ENCODE measurements around the gene PLA2R1. TPM values are rescaled to one million over a fixed set of nuclear protein-coding genes. Genes with fewer than 3 reads are reported as not detected.

The PLA2R1 gene
- total and polyA plus RNA-seq, 10 of the 15 experiments (the other 5 are each of a cell fraction or from before 2014, with no cell fraction given): 0.01 to 0.05 (median 0.02) TPM; not detected in 6

- H3K9ac ChIP-seq (ENCODE audit: control insufficient read depth, insufficient read depth, low read length): no peak overlapping the region
- H3K36me3 ChIP-seq (ENCODE audit: control insufficient read depth in 2 of 2, insufficient read depth in 2 of 2, low read length in 1 of 2): no peaks in the 10 kb centered on the region
- no peak overlapping the region for H3K27ac ChIP-seq (ENCODE audit: control insufficient read depth, insufficient read depth)
- TF ChIP-seq RAD21 (IDR thresholded peaks at IDR 0.05; ENCODE audit: insufficient read depth, low read depth, low read length): peak; percentile 92
- peak; percentile 88 for TF ChIP-seq RUNX3 (IDR thresholded peaks at IDR 0.05; ENCODE audit: low read length)
- TF ChIP-seq CHD4 (IDR thresholded peaks at IDR 0.05): no peak
- TF ChIP-seq, protein P1, sequence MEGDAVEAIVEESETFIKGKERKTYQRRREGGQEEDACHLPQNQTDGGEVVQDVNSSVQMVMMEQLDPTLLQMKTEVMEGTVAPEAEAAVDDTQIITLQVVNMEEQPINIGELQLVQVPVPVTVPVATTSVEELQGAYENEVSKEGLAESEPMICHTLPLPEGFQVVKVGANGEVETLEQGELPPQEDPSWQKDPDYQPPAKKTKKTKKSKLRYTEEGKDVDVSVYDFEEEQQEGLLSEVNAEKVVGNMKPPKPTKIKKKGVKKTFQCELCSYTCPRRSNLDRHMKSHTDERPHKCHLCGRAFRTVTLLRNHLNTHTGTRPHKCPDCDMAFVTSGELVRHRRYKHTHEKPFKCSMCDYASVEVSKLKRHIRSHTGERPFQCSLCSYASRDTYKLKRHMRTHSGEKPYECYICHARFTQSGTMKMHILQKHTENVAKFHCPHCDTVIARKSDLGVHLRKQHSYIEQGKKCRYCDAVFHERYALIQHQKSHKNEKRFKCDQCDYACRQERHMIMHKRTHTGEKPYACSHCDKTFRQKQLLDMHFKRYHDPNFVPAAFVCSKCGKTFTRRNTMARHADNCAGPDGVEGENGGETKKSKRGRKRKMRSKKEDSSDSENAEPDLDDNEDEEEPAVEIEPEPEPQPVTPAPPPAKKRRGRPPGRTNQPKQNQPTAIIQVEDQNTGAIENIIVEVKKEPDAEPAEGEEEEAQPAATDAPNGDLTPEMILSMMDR (IDR thresholded peaks at IDR 0.05 in 2 of 3, conservative IDR thresholded peaks at IDR 0.05 in 1 of 3; ENCODE audit: control insufficient read depth in 2 of 3, extremely low read depth in 1 of 3, insufficient read depth in 1 of 3, low read depth in 3 of 3, low read length in 3 of 3): peak; percentile 59 to 92 (median 67); a peak in 5 of 6 replicates
- 0 out of 2 replicates have a peak, but pooled peaks have one; percentile 40 for TF ChIP-seq YY1 (IDR thresholded peaks at IDR 0.05; ENCODE audit: low read depth, low read length)
- TF ChIP-seq SMC3 (IDR thresholded peaks at IDR 0.05; ENCODE audit: borderline replicate concordance, low read length): peak; percentile 77; the same call in 1 of the 2 replicates
- peak; percentile 73; the same call in 1 of the 2 replicates for TF ChIP-seq CBFB (IDR thresholded peaks at IDR 0.05; ENCODE audit: low read depth)
- no peak for TF ChIP-seq ZBED1 (IDR thresholded peaks at IDR 0.05; ENCODE audit: borderline replicate concordance)
- no peak for TF ChIP-seq ZNF207 (IDR thresholded peaks at IDR 0.05; ENCODE audit: borderline replicate concordance)
- no TSS peak for BruUV-seq (replicated peaks)
- no peak overlapping the region for H2AFZ ChIP-seq (ENCODE audit: control insufficient read depth, low read depth, low read length)
- no peaks in the 10 kb centered on the region for H3K9me3 ChIP-seq (replicated peaks; ENCODE audit: control insufficient read depth, insufficient read depth, low read length)
- H4K20me1 ChIP-seq (ENCODE audit: control insufficient read depth, insufficient read depth): no peaks in the 10 kb centered on the region
- H3K4me3 ChIP-seq: no peak overlapping the region
- intact Hi-C loops (cut with micrococcal nuclease; ENCODE audit: unreplicated experiment): loop anchor here (5.0 to 10.0 kb wide), 4 partner anchors 171 to 1066 kb away; partner anchors contain the start of genes BAZ2B and CD302
- no peak for DNase-seq (ENCODE audit: low read depth, low spot score)
- in situ Hi-C loops (cut with MboI): no loop called here
- ChIA-PET POLR2A (interaction anchor here (0.6 to 1.0 kb wide), 4 partner anchors 9 to 364 kb away, joined by 3 read pairs; no protein-coding TSS in a partner anchor), RAD21 (ENCODE audit: unreplicated experiment) (interaction anchor here (0.6 to 2.2 kb wide), 34 partner anchors 9 to 1066 kb away, joined by 3 to 28 read pairs (median 4); partner anchors contain the start of gene MARCHF7), SMC1A (ENCODE audit: uncharacterized antibody, unreplicated experiment) (interaction anchor here (0.6 to 1.7 kb wide), 34 partner anchors 9 to 1066 kb away, joined by 3 to 15 read pairs (median 4); partner anchors contain the start of gene MARCHF7), CTCF (interaction anchor here (0.6 to 5.0 kb wide), 54 partner anchors 9 to 1214 kb away, joined by 3 to 27 read pairs (median 4); no protein-coding TSS in a partner anchor)
- no peaks in the 10 kb centered on the region for H3K79me2 ChIP-seq (ENCODE audit: control insufficient read depth, insufficient read depth, low read length)
- peak; percentile 66 for ATAC-seq
- no peak overlapping the region for H3K4me2 ChIP-seq (ENCODE audit: control insufficient read depth, insufficient read depth)
- 3% methylated on average over 2 of the region's 2 CpGs for WGBS (ENCODE audit: insufficient coverage, insufficient replicate concordance, low lambda C conversion rate, missing lambda C conversion rate)
- FAIRE-seq: peak; percentile 41
- no peaks in the 10 kb centered on the region for H3K27me3 ChIP-seq (replicated peaks in 1 of 2; ENCODE audit: control insufficient read depth in 2 of 2, insufficient read depth in 2 of 2, low read length in 1 of 2)
- peaks cover 4% of the 10 kb centered on the region; the same call in 1 of the 2 replicates for H3K4me1 ChIP-seq (ENCODE audit: control insufficient read depth, insufficient read depth, low read length)
These were observed 94.0 kb downstream of the PLA2R1 start for GRCh38 chr2:159968279-159968900.
